ENCODE measurements around the gene PARVB. TPM values are rescaled to one million over a fixed set of nuclear protein-coding genes. Genes with fewer than 3 reads are reported as not detected.

The PARVB gene
- polyA plus RNA-seq, 3 donors, result 20.6 to 22.0 (median 21.0) TPM

GRCh38 chr22:44211946-44212930 is 188.1 kb downstream of the PARVB start:
- no peak for DNase-seq

GRCh38 chr22:44212936-44213335 is 188.8 kb downstream of the PARVB start:
- DNase-seq, result no peak

GRCh38 chr22:44213489-44214043 is 189.5 kb downstream of the PARVB start:
- no peak for DNase-seq

GRCh38 chr22:44214187-44214586 is 190.1 kb downstream of the PARVB start:
- no peak for DNase-seq

- DNase-seq, result no peak
These were observed 190.7 kb downstream of the PARVB start for GRCh38 chr22:44214764-44215163.

- no peak for DNase-seq
These were observed 191.2 kb downstream of the PARVB start for GRCh38 chr22:44215287-44215686.

GRCh38 chr22:44217346-44217745 is 193.2 kb downstream of the PARVB start:
- no peak for DNase-seq

- DNase-seq, result no peak
These were observed 194.0 kb downstream of the PARVB start for GRCh38 chr22:44218071-44218470.

- no peak for DNase-seq
These were observed 195.2 kb downstream of the PARVB start for GRCh38 chr22:44219101-44219870.

- DNase-seq, result no peak
These were observed 196.9 kb downstream of the PARVB start for GRCh38 chr22:44220727-44221680.

GRCh38 chr22:44221710-44222475 is 197.8 kb downstream of the PARVB start:
- no peak for DNase-seq

Other genes starting within 250 kb of the PARVB start
- gene EFCAB6, start 212.0 kb upstream of the PARVB start, polyA plus RNA-seq (ENCODE audit: insufficient read length in 3 of 3), result 1 to 10 TPM; 4.3 to 6.0 (median 5.8) TPM
- 1 to 10 TPM; 2.8 to 5.4 (median 2.9) TPM for gene SULT4A1, start 161.8 kb upstream of the PARVB start, polyA plus RNA-seq (ENCODE audit: insufficient read length in 3 of 3)
- under 1 TPM; 0.04 to 0.24 (median 0.13) TPM for gene PNPLA5, start 132.3 kb upstream of the PARVB start, polyA plus RNA-seq (ENCODE audit: insufficient read length in 3 of 3)
- gene PNPLA3, start 100.5 kb upstream of the PARVB start, polyA plus RNA-seq (ENCODE audit: insufficient read length in 3 of 3), result 1 to 10 TPM; 1.8 to 2.9 (median 2.8) TPM
- gene SAMM50, start 68.9 kb upstream of the PARVB start, polyA plus RNA-seq (ENCODE audit: insufficient read length in 3 of 3), result 10 to 100 TPM; 63.0 to 69.3 (median 65.7) TPM
- 1 to 10 TPM; 1.7 to 2.2 (median 1.9) TPM for gene PARVG, start 156.6 kb downstream of the PARVB start, polyA plus RNA-seq (ENCODE audit: insufficient read length in 3 of 3)

Measured in renal pelvis (tissue), 4 donors.